GM21390 (cell line): ENCODE data around the gene RAD17.
A peak's percentile ranks its signal among the peaks of the same experiment; 100 is the strongest.
"Not testable (repeated sequence)": the region's sequence is repeated elsewhere in the genome, so short reads cannot be mapped to it uniquely, and the experiment has no call there.

Experiments
- ATAC-seq: cut with Tn5 transposase; IDR thresholded peaks from one replicate; pipeline ENCODE4 v1.9.1; 2021; ENCODE audit not compliant: unreplicated experiment

RAD17 gene

DNA sequence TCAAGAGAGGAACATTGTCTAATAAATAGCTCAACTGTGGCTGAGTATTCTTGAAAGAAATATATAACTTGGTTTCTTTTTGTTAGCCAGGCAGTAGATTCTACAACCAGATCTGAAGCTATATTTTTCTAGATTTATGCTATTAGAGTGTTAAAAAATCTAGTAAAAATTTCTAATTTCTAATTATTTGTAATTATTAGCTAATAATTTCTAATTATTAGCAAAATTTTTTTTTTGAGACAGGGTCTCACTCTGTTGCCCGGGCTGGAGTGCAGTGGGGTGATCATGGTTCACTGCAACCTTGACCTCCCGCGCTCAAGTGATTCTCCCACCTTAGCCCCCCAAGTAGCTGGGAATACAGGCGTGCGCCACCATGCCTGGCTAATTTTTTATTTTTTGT is 2.8 kb downstream of the RAD17 start:
- no peak for ATAC-seq

DNA sequence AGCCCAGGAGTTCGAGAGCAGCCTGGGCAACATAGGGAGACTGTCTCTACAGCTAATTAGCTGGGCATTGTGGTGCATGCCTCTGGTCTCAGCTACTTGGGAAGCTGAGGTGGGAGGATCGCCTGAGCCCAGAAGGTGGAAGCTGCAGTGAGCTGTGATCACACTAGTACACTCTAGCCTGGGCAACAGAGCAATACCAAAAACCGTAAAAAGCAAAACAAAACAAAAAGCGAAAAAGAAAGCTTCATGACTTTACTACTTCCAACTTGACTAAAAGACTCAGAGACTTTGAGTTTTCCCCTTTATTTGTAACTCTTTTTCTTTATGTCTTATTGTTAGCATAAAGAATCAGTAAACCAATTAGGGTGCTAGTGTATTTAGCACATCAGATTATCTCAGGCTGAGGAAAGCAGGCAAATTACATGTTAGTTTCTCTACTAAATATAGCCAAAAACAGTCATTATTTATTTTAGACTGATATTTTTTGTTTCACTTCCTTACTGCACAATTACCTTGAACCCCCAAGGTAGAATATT is 5.4 kb downstream of the RAD17 start:
- ATAC-seq: peak; percentile 78

GRCh38 chr5:69378376-69378775 is 8.8 kb downstream of the RAD17 start:
- ATAC-seq: no peak

DNA sequence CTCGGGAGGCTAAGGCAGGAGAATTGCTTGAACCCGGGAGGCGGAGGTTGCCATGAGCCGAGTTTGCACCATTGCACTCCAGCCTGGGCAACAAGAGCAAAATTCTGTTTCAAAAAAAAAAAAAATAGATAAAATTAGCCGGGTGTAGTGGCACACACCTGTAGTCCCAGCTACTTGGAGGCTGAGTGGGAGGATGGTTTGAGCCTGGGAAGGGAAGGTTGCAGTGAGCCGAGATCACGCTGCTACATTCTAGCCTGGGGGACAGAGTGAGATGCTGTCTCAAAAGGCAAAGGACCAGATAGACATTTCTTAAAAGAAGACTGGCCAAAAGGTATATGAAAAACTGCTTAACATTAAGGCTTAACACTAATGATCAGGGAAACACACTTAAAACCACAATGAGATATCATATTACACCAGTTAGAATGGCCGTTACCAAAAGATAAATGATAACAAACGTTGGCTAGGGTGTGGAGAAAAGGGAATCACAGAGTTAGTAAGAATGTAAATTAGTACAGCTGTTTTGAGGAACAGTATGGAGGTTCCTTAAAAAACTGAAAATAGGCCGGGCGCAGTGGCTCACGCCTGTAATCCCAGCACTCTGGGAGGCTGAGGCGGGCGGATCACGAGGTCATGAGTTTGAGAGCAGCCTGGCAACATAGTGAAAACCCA is 35.2 kb downstream of the RAD17 start:
- no peak for ATAC-seq

- ATAC-seq: peak; percentile 73
Observed at GRCh38 chr5:69414885-69415583, 45.4 kb downstream of the RAD17 start, which contains the start of gene MARVELD2. Gene MARVELD2, plus strand, starts transcription at chr5:69415116. Its CDS starts 4,270 bp downstream, at chr5:69419386.

DNA sequence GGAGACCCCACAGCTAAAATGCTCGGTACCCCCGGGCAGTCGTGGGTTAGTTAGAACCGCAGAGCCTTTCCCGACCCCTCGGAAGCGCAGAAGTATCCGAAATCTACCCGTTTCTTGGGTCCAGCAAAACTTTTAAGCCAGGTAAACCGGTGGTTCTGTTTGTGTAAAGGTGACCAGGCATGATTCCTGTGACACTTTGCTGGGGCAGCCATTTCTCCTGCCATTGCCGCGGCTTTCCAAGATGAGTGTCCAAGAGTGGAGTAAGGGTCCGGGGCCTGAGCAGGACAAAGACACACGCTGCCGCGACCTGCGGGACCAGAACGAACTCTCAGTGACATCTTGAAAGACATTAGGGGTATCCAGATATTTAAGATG is 46.0 kb downstream of the RAD17 start:
- no peak for ATAC-seq

DNA sequence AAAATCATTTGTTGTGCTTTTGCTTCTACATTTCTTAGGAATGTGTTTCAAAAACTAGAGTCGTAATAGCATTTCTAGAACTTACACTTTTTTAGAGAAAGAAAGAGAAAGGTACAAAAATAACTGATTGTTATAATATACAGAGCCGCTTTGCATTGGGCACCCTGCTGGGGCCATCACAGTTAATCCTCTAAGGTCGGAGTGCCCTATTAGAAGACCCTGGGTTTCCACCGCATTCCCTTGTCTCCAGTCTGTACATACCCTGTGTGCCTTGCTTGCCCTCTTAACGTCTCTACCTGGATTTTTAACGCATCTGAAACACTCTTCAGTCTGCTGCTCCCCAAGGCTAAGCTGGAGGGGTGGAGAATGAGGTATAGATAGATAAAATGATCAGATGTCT is 46.6 kb downstream of the RAD17 start:
- ATAC-seq: no peak

GRCh38 chr5:69416699-69417098 is 47.1 kb downstream of the RAD17 start:
- no peak for ATAC-seq

- no peak for ATAC-seq
Observed at GRCh38 chr5:69418554-69418953, 48.9 kb downstream of the RAD17 start.

- no peak for ATAC-seq
Observed at GRCh38 chr5:69431424-69432303, 62.0 kb downstream of the RAD17 start.

DNA sequence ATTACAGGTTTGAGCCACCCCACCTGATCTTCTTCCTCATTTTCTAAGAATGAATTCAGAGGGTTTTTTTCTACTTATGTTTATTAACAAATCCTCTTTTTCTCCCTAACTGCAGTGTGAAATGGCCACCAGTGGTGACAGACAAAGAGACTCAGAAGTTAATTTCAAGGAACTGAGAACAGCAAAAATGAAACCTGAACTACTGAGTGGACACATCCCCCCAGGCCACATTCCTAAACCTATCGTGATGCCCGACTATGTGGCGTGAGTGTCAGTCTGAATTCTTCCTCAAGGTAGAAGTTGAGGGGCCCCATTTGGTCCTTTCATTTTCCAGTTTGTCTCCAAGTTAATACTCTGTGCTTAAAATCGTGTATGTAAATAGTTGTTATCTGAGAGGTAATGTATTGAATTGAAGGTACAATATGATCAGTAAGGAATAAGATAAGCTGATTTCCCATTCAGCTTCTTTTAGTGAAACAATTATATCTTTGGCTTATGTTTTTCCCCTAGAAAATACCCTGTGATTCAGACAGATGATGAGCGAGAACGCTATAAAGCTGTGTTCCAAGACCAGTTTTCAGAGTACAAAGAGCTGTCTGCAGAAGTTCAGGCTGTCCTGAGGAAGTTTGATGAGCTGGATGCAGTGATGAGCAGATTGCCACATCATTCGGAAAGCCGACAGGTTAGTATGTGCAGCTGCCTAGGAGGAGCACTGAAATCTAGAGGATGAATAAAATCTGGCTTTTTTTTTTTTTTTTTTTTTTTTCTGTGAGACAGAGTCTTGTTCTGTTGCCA is 63.0 kb downstream of the RAD17 start:
- peak; percentile 66 for ATAC-seq

GRCh38 chr5:69435276-69435884 is 65.8 kb downstream of the RAD17 start:
- not testable (repeated sequence) for ATAC-seq

DNA sequence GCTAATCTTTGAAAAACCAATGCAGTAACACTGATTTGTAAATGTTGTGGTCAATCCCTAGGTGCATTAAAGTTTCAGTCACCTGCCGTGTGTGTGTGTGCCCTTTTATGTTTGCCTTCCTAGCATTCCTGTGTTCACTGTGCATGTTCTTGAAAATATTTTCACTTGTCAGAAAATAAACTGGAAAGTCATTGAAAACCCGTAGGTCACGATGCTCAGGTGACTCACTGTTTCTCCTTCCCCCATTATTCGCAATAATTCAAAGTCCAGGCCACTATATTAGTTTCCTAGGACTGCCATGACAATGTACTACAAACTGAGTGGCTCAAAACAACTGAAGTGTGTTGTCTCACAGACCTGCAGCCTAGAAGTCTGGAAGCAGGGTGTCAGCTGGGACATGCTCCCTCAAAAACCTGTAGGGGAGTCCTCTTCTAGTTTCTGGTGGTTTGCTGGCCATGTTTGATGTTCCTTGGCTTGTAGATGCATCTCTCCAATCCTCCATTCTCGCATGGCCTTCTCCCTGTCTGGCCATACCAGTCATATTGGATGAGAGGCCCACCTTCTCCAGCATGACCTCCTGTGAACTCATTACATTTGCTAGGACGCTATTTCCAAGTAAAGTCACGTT is 74.6 kb downstream of the RAD17 start:
- ATAC-seq: no peak

GRCh38 chr5:69449511-69449910 is 79.9 kb downstream of the RAD17 start:
- no peak for ATAC-seq

DNA sequence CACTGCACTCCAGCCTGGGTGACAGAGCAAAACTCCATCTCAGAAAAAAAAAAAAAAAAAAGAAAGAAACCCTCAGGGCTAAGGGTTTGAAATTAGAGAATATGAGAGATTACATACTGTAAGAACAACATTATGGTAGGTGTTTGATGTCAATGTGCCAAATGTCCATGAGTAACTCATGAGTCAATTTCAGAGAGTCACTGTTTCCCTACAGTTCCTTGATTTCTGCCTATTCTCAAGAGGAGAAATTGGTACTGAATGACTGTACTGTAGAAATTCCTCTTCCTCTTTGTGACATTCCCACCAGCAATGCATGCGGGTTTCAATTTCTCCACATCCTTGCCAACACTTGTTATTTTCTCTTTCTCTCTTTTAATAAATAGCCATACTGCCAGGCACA is 80.5 kb downstream of the RAD17 start:
- no peak for ATAC-seq

- not testable (repeated sequence) for ATAC-seq
Observed at GRCh38 chr5:69450527-69450926, 80.9 kb downstream of the RAD17 start.

DNA sequence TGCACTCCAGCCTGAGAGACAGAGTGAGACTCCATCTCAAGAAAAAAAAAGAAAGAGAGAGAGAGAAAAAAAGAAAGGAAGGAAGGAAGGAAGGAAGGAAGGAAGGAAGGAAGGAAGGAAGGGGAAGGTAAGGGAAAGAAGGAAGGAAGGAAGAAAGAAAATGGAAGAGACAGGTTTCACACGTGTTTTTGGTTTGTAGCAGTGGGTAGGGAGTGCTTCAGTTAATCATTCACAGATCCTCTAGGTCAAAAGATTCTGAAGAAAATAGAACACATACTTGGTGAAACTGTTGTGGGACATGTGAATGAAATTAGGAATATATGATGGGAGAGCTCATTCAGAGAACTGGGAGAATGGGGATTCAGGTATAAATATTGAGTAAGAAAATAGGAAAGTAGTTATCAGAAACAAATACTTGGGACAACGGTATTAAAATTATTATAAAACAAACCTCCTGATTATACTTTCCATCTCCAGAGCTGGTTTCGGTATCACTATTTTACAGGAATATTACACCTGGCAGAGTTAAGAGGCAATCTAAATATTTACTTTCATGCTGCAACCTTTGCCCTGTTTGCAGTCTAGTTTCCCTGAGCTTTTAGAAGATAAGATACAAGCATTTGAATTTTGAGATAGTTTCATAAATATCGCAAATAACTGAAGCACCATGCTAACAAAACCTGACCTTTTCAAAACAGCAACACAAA is 82.5 kb downstream of the RAD17 start:
- no peak for ATAC-seq

GRCh38 chr5:69453487-69453886 is 83.9 kb downstream of the RAD17 start:
- not testable (repeated sequence) for ATAC-seq
